MM.1S (cell line): ENCODE data around the gene FGF14.

Source experiments
- EZH2 ChIP-seq: fragments of 300-600 bp; sonication (generic); optimal IDR thresholded peaks from 2 replicates; pipeline ENCODE3; 2017; ENCODE audit warnings: low read depth, mild to moderate bottlenecking, antibody characterized with exemption, low read length, mixed read lengths
- TF ChIP-seq, protein P1 (sequence below): fragments of 300-600 bp; sonication (generic); IDR thresholded peaks from 2 replicates; pipeline ENCODE4 v1.5.1; 2016; ENCODE audit warnings: antibody characterized with exemption, low read length, mixed read lengths

- TF ChIP-seq, protein P1, sequence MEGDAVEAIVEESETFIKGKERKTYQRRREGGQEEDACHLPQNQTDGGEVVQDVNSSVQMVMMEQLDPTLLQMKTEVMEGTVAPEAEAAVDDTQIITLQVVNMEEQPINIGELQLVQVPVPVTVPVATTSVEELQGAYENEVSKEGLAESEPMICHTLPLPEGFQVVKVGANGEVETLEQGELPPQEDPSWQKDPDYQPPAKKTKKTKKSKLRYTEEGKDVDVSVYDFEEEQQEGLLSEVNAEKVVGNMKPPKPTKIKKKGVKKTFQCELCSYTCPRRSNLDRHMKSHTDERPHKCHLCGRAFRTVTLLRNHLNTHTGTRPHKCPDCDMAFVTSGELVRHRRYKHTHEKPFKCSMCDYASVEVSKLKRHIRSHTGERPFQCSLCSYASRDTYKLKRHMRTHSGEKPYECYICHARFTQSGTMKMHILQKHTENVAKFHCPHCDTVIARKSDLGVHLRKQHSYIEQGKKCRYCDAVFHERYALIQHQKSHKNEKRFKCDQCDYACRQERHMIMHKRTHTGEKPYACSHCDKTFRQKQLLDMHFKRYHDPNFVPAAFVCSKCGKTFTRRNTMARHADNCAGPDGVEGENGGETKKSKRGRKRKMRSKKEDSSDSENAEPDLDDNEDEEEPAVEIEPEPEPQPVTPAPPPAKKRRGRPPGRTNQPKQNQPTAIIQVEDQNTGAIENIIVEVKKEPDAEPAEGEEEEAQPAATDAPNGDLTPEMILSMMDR, result no peak
- TF ChIP-seq EZH2, result no peak
Measured at GRCh38 chr13:102045731-102046130, 356.1 kb downstream of the FGF14 start.
